Activated CD4-positive, CD25-positive, alpha-beta regulatory T cell treated with anti-CD3 and anti-CD28 coated beads, Interleukin-2, amount 50 U/mL, for 24 hours (primary cell): ENCODE data around the gene FAM111A.
A peak's percentile ranks its signal among the peaks of the same experiment; 100 is the strongest.

ENCODE experiments used
- ATAC-seq, 2 donors: fragments of 150-1000 bp; cut with Tn5 transposase; one replicate each; pipeline ENCODE4 v1.10.0; 2021; ENCODE audit warnings: mild to moderate bottlenecking in 1 of 2, moderate library complexity in 1 of 2

FAM111A gene

GRCh38 chr11:59180907-59181306 lies 38.3 kb downstream of the FAM111A start:
- ATAC-seq, result no peak

GRCh38 chr11:59181746-59182456 lies 39.2 kb downstream of the FAM111A start:
- ATAC-seq, result no peak

- ATAC-seq, result no peak
Observed at GRCh38 chr11:59182457-59183151, 39.9 kb downstream of the FAM111A start.

GRCh38 chr11:59183771-59184170 lies 41.1 kb downstream of the FAM111A start:
- ATAC-seq, result no peak

- no peak for ATAC-seq
Observed at GRCh38 chr11:59184691-59185339, 42.2 kb downstream of the FAM111A start.

- no peak for ATAC-seq
Observed at GRCh38 chr11:59185386-59185945, 42.8 kb downstream of the FAM111A start.

- ATAC-seq, result peak; percentile 33 to 61
Observed at GRCh38 chr11:59186130-59186594, 43.5 kb downstream of the FAM111A start.

GRCh38 chr11:59187035-59187434 lies 44.4 kb downstream of the FAM111A start:
- ATAC-seq, result no peak

GRCh38 chr11:59187587-59187986 lies 44.9 kb downstream of the FAM111A start:
- ATAC-seq, result no peak

GRCh38 chr11:59188954-59189353 lies 46.3 kb downstream of the FAM111A start:
- no peak for ATAC-seq

GRCh38 chr11:59189986-59190385 lies 47.3 kb downstream of the FAM111A start:
- ATAC-seq, result no peak

- no peak for ATAC-seq
Observed at GRCh38 chr11:59191095-59191494, 48.4 kb downstream of the FAM111A start.

GRCh38 chr11:59191890-59192289 lies 49.2 kb downstream of the FAM111A start:
- no peak for ATAC-seq

GRCh38 chr11:59192446-59193020 lies 49.9 kb downstream of the FAM111A start:
- ATAC-seq, result no peak

- no peak for ATAC-seq
Observed at GRCh38 chr11:59193587-59194130, 51.0 kb downstream of the FAM111A start.

- ATAC-seq, result no peak
Observed at GRCh38 chr11:59195586-59195985, 52.9 kb downstream of the FAM111A start.

GRCh38 chr11:59196777-59197176 lies 54.1 kb downstream of the FAM111A start:
- ATAC-seq, result no peak

GRCh38 chr11:59197991-59198390 lies 55.3 kb downstream of the FAM111A start:
- no peak for ATAC-seq

- no peak for ATAC-seq
Observed at GRCh38 chr11:59198726-59199125, 56.1 kb downstream of the FAM111A start.

- peak; percentile 86 to 92 for ATAC-seq
Observed at GRCh38 chr11:59199546-59200422, 57.1 kb downstream of the FAM111A start.

GRCh38 chr11:59200423-59200746 lies 57.7 kb downstream of the FAM111A start:
- ATAC-seq, result peak; percentile 49 to 55

GRCh38 chr11:59201353-59201752 lies 58.7 kb downstream of the FAM111A start:
- no peak for ATAC-seq
